Spleen (tissue), 7 donors: ENCODE data around the gene BCL10.

ENCODE experiments used
- POLR2A ChIP-seq, 3 donors: fragments of 450-650 bp; IDR thresholded peaks; one replicate each; pipeline ENCODE4 v1.5.1; 2017; ENCODE audit warnings: antibody characterized with exemption in 3 of 3, mild to moderate bottlenecking in 1 of 3
- POLR2AphosphoS5 ChIP-seq, 3 donors: sonication (generic); formaldehyde crosslinking; IDR thresholded peaks; one replicate each; pipeline ENCODE4 v1.5.1; 2017; ENCODE audit warnings: antibody characterized with exemption in 3 of 3
- TF ChIP-seq, protein P1 (sequence below), 11 experiments: fragments of 200-600 bp in 7 of 11; fragments of 450-650 bp in 4 of 11; sonication (generic) in 4 of 11; IDR thresholded peaks in 8 of 11; conservative IDR thresholded peaks in 3 of 11; 1 replicate in 7 of 11; 2 replicates in 4 of 11; pipeline versions ENCODE4 v1.4.0 to v1.8.0; 2016 to 2021; ENCODE audit warnings: antibody characterized with exemption in 11 of 11, inconsistent platforms in 4 of 11, mild to moderate bottlenecking in 1 of 11
- donor health status: DM: no; HTN: no; CAD: no; lungs with moderate emphysema.
- donor health status: DM: no; HTN: no; CAD: no.
- donor health status: DM: no; HTN: no; CAD: no.

GRCh38 chr1:85297855-85298629 is 21.6 kb upstream of the BCL10 start:
- TF ChIP-seq POLR2A (IDR thresholded peaks at IDR 0.05) (no peak), POLR2AphosphoS5 (IDR thresholded peaks at IDR 0.05) (peak in 2 of 3 donors; percentile 27 to 57)
- TF ChIP-seq, protein P1, sequence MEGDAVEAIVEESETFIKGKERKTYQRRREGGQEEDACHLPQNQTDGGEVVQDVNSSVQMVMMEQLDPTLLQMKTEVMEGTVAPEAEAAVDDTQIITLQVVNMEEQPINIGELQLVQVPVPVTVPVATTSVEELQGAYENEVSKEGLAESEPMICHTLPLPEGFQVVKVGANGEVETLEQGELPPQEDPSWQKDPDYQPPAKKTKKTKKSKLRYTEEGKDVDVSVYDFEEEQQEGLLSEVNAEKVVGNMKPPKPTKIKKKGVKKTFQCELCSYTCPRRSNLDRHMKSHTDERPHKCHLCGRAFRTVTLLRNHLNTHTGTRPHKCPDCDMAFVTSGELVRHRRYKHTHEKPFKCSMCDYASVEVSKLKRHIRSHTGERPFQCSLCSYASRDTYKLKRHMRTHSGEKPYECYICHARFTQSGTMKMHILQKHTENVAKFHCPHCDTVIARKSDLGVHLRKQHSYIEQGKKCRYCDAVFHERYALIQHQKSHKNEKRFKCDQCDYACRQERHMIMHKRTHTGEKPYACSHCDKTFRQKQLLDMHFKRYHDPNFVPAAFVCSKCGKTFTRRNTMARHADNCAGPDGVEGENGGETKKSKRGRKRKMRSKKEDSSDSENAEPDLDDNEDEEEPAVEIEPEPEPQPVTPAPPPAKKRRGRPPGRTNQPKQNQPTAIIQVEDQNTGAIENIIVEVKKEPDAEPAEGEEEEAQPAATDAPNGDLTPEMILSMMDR (IDR thresholded peaks at IDR 0.05 in 8 of 11, conservative IDR thresholded peaks at IDR 0.05 in 3 of 11) = no peak
